AG09309 (cell line): Measurements from ENCODE around the gene SLC25A42.
A peak's percentile ranks its signal among the peaks of the same experiment; 100 is the strongest.

Experiments
- DNase-seq: peaks from one replicate; pipeline ENCODE4 v3.0.0-alpha.2; 2010; ENCODE audit warnings: low read depth
- H3K4me3 ChIP-seq: 2 replicates; pipeline ENCODE4 v1.5.1; 2011; ENCODE audit warnings: mild to moderate bottlenecking, low read depth, low read length, moderate library complexity; ENCODE audit not compliant: control insufficient read depth
- TF ChIP-seq, protein P1 (sequence below): IDR thresholded peaks from 2 replicates; pipeline ENCODE4 v1.5.1; 2011; ENCODE audit warnings: mild to moderate bottlenecking, low read depth, low read length, inconsistent platforms; ENCODE audit not compliant: insufficient read depth, control insufficient read depth; ENCODE audit errors: missing control alignments

Gene SLC25A42

DNA sequence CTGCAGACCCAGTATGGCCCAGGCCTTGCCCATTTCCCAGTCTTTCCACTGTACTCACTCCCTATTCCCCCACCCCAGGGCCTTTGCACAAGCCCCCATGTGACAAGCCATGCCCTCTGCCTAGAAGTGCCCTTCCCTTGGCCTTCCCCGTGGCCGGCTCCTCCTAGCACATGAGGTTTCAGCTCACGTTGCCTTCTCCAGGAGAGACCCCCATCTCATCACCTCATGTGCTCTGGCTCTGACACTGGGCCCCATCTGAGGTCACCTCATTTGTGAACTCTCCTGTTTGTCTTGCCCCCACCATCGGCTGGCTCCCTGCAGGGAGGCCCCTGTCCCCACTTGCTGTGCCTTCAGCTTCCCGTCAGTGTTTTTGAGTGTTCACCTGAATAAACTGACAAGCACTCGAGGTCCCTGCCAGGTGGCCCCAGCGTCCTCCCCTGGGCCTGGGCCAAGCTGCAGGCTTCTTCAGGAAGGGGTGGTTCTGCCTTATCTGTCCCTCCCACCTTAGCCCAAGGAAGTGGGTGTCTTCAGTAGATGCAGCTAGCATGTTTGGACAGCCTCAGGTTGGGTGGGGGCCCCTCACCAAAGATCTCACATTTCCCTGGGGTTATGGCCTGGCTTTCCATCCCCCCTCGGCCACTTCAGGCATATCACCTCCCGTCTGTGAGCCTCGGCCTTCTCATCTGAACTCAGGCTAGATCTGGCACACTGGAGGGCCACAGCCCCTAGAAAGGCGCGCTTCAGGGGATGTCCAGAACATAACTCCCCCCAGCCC, 3.8 kb upstream of the SLC25A42 start:
- no peak for DNase-seq
- TF ChIP-seq, protein P1, sequence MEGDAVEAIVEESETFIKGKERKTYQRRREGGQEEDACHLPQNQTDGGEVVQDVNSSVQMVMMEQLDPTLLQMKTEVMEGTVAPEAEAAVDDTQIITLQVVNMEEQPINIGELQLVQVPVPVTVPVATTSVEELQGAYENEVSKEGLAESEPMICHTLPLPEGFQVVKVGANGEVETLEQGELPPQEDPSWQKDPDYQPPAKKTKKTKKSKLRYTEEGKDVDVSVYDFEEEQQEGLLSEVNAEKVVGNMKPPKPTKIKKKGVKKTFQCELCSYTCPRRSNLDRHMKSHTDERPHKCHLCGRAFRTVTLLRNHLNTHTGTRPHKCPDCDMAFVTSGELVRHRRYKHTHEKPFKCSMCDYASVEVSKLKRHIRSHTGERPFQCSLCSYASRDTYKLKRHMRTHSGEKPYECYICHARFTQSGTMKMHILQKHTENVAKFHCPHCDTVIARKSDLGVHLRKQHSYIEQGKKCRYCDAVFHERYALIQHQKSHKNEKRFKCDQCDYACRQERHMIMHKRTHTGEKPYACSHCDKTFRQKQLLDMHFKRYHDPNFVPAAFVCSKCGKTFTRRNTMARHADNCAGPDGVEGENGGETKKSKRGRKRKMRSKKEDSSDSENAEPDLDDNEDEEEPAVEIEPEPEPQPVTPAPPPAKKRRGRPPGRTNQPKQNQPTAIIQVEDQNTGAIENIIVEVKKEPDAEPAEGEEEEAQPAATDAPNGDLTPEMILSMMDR = no peak
- no peak overlapping the region for H3K4me3 ChIP-seq

DNA sequence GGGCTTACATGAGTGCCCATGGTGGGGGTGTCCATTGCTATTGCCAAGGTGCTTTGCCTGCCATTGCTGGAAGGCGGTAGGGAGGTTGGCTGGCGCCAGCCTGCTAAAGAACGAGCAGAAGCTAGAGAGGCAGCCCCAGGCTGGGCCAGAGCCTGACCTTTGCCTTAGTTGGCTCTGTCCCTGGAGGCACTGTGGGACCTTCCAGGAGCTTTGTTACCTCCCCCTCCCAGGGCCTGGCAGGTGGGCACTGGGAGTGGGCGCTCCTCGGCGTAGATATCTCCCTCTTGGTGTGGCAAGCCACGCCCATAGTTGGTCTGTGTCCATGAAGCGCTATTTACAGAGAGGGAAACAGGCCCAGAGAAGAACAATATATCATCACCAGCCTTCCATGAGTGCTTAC, 2.3 kb upstream of the SLC25A42 start:
- DNase-seq = no peak
- TF ChIP-seq, protein P1 = no peak
- H3K4me3 ChIP-seq = no peak overlapping the region

DNA sequence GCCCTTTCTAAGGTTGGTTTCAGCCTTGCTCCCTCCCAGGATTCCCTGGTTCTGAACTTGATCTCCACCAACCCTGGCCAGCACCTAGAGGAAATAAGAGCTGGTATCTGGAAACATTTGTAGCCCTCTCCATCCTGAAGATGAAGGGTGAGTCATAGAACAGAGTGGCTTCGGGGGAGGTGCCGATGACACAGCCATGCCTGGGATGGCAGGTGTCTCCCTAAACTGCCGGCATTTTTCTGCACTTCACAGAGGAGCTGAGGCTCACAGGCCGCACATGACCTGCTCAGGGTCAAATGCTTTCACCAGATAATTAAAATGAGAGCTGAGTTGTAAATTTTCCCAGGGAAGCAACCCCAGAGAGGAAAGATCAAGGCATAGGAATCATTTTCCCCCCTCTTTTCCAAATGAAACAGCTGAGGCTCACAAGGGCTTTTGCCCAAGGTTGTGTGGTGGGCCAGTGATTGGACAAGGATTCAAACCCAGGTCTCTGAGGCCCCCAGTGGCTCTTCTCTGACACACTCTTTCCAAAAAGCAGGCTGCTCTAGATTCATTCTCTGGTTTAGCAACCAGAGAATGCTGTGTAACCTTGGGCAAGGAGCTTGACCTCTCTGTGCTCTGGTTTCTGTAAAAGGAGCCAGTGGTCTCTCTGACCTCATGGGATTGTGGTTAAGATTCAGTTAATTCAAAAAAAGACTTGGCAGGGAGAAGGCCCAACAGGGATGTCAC, 1.2 kb upstream of the SLC25A42 start:
- DNase-seq = no peak
- peak overlapping the region; percentile 48; the same call in 1 of the 2 replicates for H3K4me3 ChIP-seq
- TF ChIP-seq, protein P1 = no peak

DNA sequence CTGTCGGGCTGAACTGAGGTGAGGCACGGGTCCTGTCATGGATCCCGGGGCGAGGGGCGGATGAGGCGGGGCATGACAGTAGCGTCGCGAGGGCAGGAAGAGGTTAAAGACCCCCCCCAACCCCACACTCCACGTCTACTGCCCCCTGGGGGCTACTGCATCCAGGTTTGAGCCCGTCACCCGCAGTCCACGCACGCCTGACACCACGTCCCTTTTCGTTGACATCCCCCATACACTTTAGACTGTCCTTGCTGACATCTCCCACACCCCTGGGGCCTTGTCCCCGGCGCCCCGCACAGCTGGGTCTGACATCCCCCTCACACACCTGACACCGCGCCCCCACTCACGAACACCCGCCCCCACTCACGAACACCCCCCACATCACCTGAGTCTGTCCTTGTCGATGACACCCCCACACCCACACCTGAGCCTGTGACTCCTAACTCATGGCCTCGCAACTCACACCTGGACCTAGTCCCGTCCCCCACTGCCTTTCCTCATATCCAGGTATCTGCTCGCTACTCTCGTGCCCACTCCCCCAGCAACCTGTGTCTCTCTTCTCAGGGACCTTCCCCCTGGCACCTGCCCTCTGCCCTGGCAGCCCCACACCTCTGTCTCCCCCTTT, 416 bp downstream of the SLC25A42 start:
- TF ChIP-seq, protein P1 = peak; percentile 25
- DNase-seq = no peak
- H3K4me3 ChIP-seq = peak overlapping the region; percentile 82

DNA sequence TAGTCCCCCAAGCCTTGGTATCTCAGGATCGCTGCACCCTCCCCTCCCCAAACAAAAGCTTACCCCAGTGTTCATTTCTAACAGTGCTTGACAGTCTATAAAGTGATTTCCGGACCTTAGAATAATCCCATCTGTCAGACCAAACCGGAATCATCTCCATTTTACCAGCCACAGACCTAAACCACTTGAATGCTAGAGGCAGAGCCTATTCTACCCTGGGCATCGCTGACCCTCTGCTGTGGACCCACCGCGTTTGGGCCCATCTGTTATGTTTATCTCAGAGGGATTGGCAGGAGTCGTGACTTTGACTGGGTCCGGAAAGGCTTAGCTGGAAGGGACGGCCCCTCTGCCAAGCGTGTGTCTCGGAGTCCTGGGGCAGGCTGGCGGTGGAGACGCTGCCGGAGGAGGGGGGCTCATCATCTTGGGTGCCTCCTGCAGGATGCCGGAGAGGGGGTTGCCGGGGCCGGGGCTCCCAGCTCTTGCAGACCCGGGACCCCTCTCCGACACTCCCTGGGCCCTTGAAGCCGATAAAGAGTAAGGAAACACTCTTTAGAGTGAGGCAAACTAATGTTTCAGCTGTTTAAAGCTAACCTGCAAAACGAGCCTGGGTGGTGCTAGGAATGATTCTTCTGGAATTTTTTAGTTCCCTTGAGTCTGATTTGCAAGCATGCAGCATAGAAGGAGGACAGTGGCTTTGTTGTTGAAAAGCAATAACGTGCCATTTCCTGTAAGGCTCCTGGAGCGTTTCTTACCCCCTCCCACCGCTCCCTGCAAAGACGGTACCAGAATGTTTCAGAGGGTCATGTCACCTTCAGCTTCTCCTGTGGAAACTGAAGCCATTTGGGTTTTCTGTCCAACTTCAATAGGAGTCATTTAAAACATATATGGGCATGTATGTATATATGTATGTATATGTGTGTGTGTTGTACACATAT, 1.3 kb downstream of the SLC25A42 start:
- no peak for DNase-seq
- H3K4me3 ChIP-seq = peak overlapping the region; percentile 82
- TF ChIP-seq, protein P1 = no peak
